Measurements from ENCODE around the gene OLIG1.

OLIG1 gene

GRCh38 chr21:33022828-33023573 lies 46.9 kb upstream of the OLIG1 start:
- H3K4me3 ChIP-seq (ENCODE audit: low read depth, low read length) = no peak overlapping the region
- DNase-seq = no peak
- H3K27me3 ChIP-seq (replicated peaks) = peaks cover 97% of the 10 kb centered on the region
- H3K36me3 ChIP-seq (replicated peaks) = no peaks in the 10 kb centered on the region
- in situ Hi-C loops (cut with HindIII; ENCODE audit: low pct_ligation_motif_present, low sequenced_read_pairs) = no loop called here
- H3K27ac ChIP-seq = no peak overlapping the region
- no peak for TF ChIP-seq CTCF (IDR thresholded peaks at IDR 0.05; ENCODE audit: low read depth, low read length, missing control alignments)

GRCh38 chr21:33023574-33024200 lies 46.3 kb upstream of the OLIG1 start:
- H3K27me3 ChIP-seq (replicated peaks) = peaks cover 97% of the 10 kb centered on the region
- H3K4me3 ChIP-seq (ENCODE audit: low read depth, low read length) = no peak overlapping the region
- no peaks in the 10 kb centered on the region for H3K36me3 ChIP-seq (replicated peaks)
- no peak overlapping the region for H3K27ac ChIP-seq
- DNase-seq = no peak
- TF ChIP-seq CTCF (IDR thresholded peaks at IDR 0.05; ENCODE audit: low read depth, low read length, missing control alignments) = no peak
- in situ Hi-C loops (cut with HindIII; ENCODE audit: low pct_ligation_motif_present, low sequenced_read_pairs) = no loop called here

- TF ChIP-seq CTCF (IDR thresholded peaks at IDR 0.05; ENCODE audit: low read depth, low read length, missing control alignments) = no peak
- H3K4me3 ChIP-seq (ENCODE audit: low read depth, low read length) = no peak overlapping the region
- H3K27me3 ChIP-seq (replicated peaks) = peaks cover 99% of the 10 kb centered on the region
These were observed 45.5 kb upstream of the OLIG1 start for GRCh38 chr21:33024201-33025103.

GRCh38 chr21:33025106-33025488 lies 44.8 kb upstream of the OLIG1 start:
- in situ Hi-C loops (cut with HindIII; ENCODE audit: low pct_ligation_motif_present, low sequenced_read_pairs) = no loop called here
- no peak for TF ChIP-seq CTCF (IDR thresholded peaks at IDR 0.05; ENCODE audit: low read depth, low read length, missing control alignments)
- DNase-seq = no peak
- no peaks in the 10 kb centered on the region for H3K36me3 ChIP-seq (replicated peaks)
- no peak overlapping the region for H3K4me3 ChIP-seq (ENCODE audit: low read depth, low read length)
- peaks cover 99% of the 10 kb centered on the region for H3K27me3 ChIP-seq (replicated peaks)
- no peak overlapping the region for H3K27ac ChIP-seq

More at GRCh38 chr21:33024201-33025103, 45.5 kb upstream of the OLIG1 start:
- DNase-seq = no peak
- H3K36me3 ChIP-seq (replicated peaks) = no peaks in the 10 kb centered on the region
- H3K27ac ChIP-seq = no peak overlapping the region
- in situ Hi-C loops (cut with HindIII; ENCODE audit: low pct_ligation_motif_present, low sequenced_read_pairs) = no loop called here

- peaks cover 100% of the 10 kb centered on the region for H3K27me3 ChIP-seq (replicated peaks)
These were observed 44.2 kb upstream of the OLIG1 start, which contains the start of gene OLIG2 for GRCh38 chr21:33025489-33026442. TSS of gene OLIG2 (plus strand) at chr21:33025935. CDS start at chr21:33026863, 928 bp downstream.

More at GRCh38 chr21:33025489-33026442, 44.2 kb upstream of the OLIG1 start, which contains the start of gene OLIG2:
- Histone ChIP-seq H3K36me3 (replicated peaks) (no peaks in the 10 kb centered on the region), H3K27ac (no peak within 1 kb of the TSS), H3K4me3 (ENCODE audit: low read depth, low read length) (no peak within 1 kb of the TSS)
- TF ChIP-seq CTCF (IDR thresholded peaks at IDR 0.05; ENCODE audit: low read depth, low read length, missing control alignments) = no peak
- in situ Hi-C loops (cut with HindIII; ENCODE audit: low pct_ligation_motif_present, low sequenced_read_pairs) = no loop called here
- DNase-seq = no peak

All from brain microvascular endothelial cell (primary cell).